DMS 273 (cell line): Measurements from ENCODE around the gene OR52E6.

ENCODE experiments used
- DNase-seq: peaks from one replicate; lab custom pipeline; 2025; ENCODE audit not compliant: unreplicated experiment; lab: John Stamatoyannopoulos, UW

The OR52E6 gene

DNA sequence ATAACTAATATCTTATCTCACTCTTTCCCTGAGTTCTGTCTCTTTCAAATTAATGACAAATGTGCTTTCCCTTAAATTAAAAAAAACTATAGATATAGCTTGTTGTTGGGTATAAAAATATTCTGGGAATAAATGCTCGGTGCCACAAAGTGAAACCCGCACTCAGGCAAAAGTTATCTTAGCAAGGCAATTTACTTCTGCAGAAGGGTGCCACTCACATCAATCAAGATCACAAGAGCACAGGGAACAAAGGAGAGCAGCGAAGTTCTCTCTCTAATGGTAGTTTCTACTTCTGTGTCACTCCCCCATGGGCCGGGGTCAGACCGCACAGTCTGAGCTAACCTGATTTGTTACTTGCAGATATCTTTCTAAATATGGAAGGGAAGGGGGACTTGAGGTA, 37.7 kb downstream of the OR52E6 start:
- DNase-seq, result no peak

DNA sequence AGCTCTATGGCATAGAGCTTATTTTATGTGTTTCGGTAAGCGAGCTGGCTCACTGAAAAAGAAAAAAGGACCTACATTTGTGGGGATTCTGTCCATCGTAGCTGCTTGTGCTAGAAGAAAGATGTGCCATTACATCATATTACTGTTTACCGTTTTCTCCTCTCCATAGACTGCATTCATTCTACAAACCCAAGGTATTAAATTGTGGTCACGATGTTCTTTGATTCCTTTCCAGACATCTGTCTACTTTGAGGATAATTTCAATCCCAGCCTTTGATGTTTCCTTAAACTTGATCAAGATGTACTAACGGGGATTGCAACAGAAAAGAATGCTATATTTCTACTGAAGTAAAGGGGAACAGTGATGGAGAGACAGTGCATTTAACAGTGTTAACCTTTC, 45.2 kb downstream of the OR52E6 start:
- DNase-seq, result no peak

DNA sequence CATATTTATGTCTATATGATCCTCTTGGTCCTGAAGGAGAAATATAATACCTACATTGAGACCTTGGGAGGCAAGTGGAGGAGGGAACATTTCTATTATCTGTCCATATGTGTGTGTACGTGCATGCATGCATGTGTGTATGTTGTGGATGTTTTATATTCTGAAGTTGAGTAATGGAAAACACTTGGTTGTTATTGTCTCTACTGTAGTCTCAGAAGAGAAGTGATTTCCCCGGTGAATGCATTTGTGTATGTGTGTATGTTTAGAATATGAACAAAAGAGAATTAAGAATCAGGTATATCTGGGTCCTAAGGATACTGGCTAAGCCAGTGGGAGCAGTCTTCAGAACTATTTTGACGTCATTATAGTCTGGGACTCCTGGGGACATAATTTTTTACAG, 50.5 kb downstream of the OR52E6 start, which contains the start of gene OR52N1:
TSS of gene OR52N1 (minus strand) at position 101 of the 400 bp plus-strand sequence. CDS start 2,449 bp downstream, outside the sequence.
- no peak for DNase-seq
